H1 (cell line): ENCODE measurements around the gene ROR1. TPM values are rescaled to one million over a fixed set of nuclear protein-coding genes. Genes with fewer than 3 reads are reported as not detected.

Experiments
- CTCF ChIA-PET: fragments of 300-600 bp; sonication (Branson Sonifier 250); formaldehyde crosslinking; loops from one replicate; lab custom pipeline; 2021; ENCODE audit not compliant: partially characterized antibody; lab: Charles Lee
- POLR2A ChIA-PET: fragments of 300-600 bp; sonication (Branson Sonifier 250); formaldehyde crosslinking; loops from one replicate; lab custom pipeline; 2021; ENCODE audit warnings: inconsistent platforms; ENCODE audit not compliant: partially characterized antibody; lab: Charles Lee
- DNase-seq, 2 experiments: peaks; one replicate each; pipeline versions ENCODE4 v3.0.0 to v3.0.0-alpha.2; 2010 to 2022; ENCODE audit warnings: low spot score in 2 of 2, low read depth in 1 of 2, mixed read lengths in 1 of 2
- FAIRE-seq: peaks from 2 replicates; lab custom pipeline; 2011; peaks lifted over from hg19 to GRCh38; lab: Jason Lieb, UNC
- H2AFZ ChIP-seq: 2 replicates; pipeline ENCODE4 v1.8.1; 2012; ENCODE audit warnings: low read length, inconsistent platforms
- H2AK5ac ChIP-seq: 2 replicates; pipeline ENCODE4 v1.6.1; 2013; ENCODE audit warnings: low read depth, low read length
- H2BK120ac ChIP-seq: replicated peaks from 2 replicates; pipeline ENCODE3; 2013; ENCODE audit warnings: low read depth, low read length, inconsistent platforms
- H2BK12ac ChIP-seq: 2 replicates; pipeline ENCODE4 v1.6.1; 2013; ENCODE audit warnings: low read depth, low read length
- H2BK15ac ChIP-seq: 2 replicates; pipeline ENCODE4 v1.6.1; 2013; ENCODE audit warnings: low read length
- H2BK20ac ChIP-seq: 2 replicates; pipeline ENCODE4 v1.6.1; 2013; ENCODE audit warnings: low read length
- H2BK5ac ChIP-seq: 2 replicates; pipeline ENCODE4 v1.6.1; 2013; ENCODE audit warnings: low read depth, low read length
- H3K14ac ChIP-seq: 2 replicates; pipeline ENCODE4 v1.6.1; 2013; ENCODE audit warnings: inconsistent platforms; ENCODE audit not compliant: insufficient read length
- H3K18ac ChIP-seq: 2 replicates; pipeline ENCODE4 v1.6.1; 2013; ENCODE audit warnings: low read length; ENCODE audit errors: extremely low read depth
- H3K23ac ChIP-seq: 2 replicates; pipeline ENCODE4 v1.6.1; 2013; ENCODE audit warnings: inconsistent platforms; ENCODE audit not compliant: insufficient read length
- H3K23me2 ChIP-seq: 2 replicates; pipeline ENCODE4 v1.6.1; 2013; ENCODE audit warnings: low read depth, low read length
- H3K27ac ChIP-seq: 2 replicates; pipeline ENCODE4 v1.6.1; 2011; ENCODE audit warnings: low read depth, low read length, inconsistent platforms
- H3K27me3 ChIP-seq, 4 experiments: replicated peaks in 1 of 4; 1 replicate in 1 of 4; 2 replicates in 3 of 4; pipeline versions ENCODE4 v1.6.1 to v1.8.1; 2011 to 2013; ENCODE audit warnings: low read length in 3 of 4, mild to moderate bottlenecking in 3 of 4, inconsistent platforms in 2 of 4, mixed read lengths in 2 of 4, moderate library complexity in 1 of 4; ENCODE audit not compliant: control insufficient read depth in 3 of 4, insufficient read depth in 3 of 4; ENCODE audit errors: extremely low read depth in 1 of 4
- H3K36me3 ChIP-seq, 4 experiments: 2 replicates each; pipeline versions ENCODE4 v1.6.1 to v1.8.1; 2011 to 2013; ENCODE audit warnings: mild to moderate bottlenecking in 4 of 4, low read length in 3 of 4, moderate library complexity in 2 of 4, control low read depth in 1 of 4, inconsistent platforms in 1 of 4; ENCODE audit not compliant: insufficient read depth in 4 of 4, control insufficient read depth in 2 of 4
- H3K4ac ChIP-seq: replicated peaks from 2 replicates; pipeline ENCODE3; 2013; ENCODE audit warnings: low read length, low read depth, mixed read lengths, inconsistent platforms; ENCODE audit not compliant: insufficient read length
- H3K4me1 ChIP-seq, 4 experiments: replicated peaks in 1 of 4; 1 replicate in 1 of 4; 2 replicates in 3 of 4; pipeline versions ENCODE4 v1.6.1 to v1.8.1; 2011 to 2013; ENCODE audit warnings: low read length in 3 of 4, inconsistent platforms in 2 of 4, mixed read lengths in 1 of 4; ENCODE audit not compliant: insufficient read depth in 4 of 4, control insufficient read depth in 3 of 4
- H3K4me2 ChIP-seq, 2 experiments: 2 replicates each; pipeline versions ENCODE4 v1.6.1 to v1.8.1; 2011 to 2013; ENCODE audit warnings: low read depth in 2 of 2, low read length in 2 of 2, control low read depth in 1 of 2, inconsistent platforms in 1 of 2, mild to moderate bottlenecking in 1 of 2; ENCODE audit not compliant: insufficient read depth in 1 of 2
- H3K4me3 ChIP-seq, 4 experiments: fragments of 200-600, 300-600 bp in 1 of 4; sonication (generic), shearing (Covaris generic), sonication (Bioruptor Twin) in 1 of 4; 2 replicates each; pipeline versions ENCODE4 v1.5.1 to v1.8.1; 2011 to 2016; ENCODE audit warnings: low read length in 4 of 4, low read depth in 3 of 4, control low read depth in 2 of 4, inconsistent platforms in 2 of 4, mild to moderate bottlenecking in 2 of 4, mixed read lengths in 1 of 4, moderate library complexity in 1 of 4; ENCODE audit not compliant: insufficient read depth in 2 of 4; ENCODE audit errors: extremely low read depth in 1 of 4
- H3K56ac ChIP-seq: replicated peaks from 2 replicates; pipeline ENCODE3; 2013; ENCODE audit warnings: low read depth, mild to moderate bottlenecking, mixed read lengths, low read length, inconsistent platforms; ENCODE audit not compliant: insufficient read length
- H3K79me1 ChIP-seq: 2 replicates; pipeline ENCODE4 v1.6.1; 2013; ENCODE audit warnings: low read depth, low read length, control low read depth
- H3K79me2 ChIP-seq, 2 experiments: 2 replicates each; pipeline versions ENCODE4 v1.6.1 to v1.8.1; 2012 to 2013; ENCODE audit warnings: low read length in 2 of 2, mild to moderate bottlenecking in 2 of 2, inconsistent platforms in 1 of 2; ENCODE audit not compliant: insufficient read depth in 2 of 2, control insufficient read depth in 1 of 2
- H3K9ac ChIP-seq, 4 experiments: replicated peaks in 1 of 4; 1 replicate in 1 of 4; 2 replicates in 3 of 4; pipeline versions ENCODE4 v1.6.1 to v1.8.1; 2011 to 2013; ENCODE audit warnings: low read depth in 3 of 4, low read length in 3 of 4, control low read depth in 2 of 4, mild to moderate bottlenecking in 2 of 4, moderate library complexity in 2 of 4, inconsistent platforms in 1 of 4; ENCODE audit errors: extremely low read depth in 1 of 4
- H3K9me3 ChIP-seq, 2 experiments: 2 replicates each; pipeline versions ENCODE4 v1.6.1 to v1.8.1; 2012 to 2013; ENCODE audit warnings: mild to moderate bottlenecking in 2 of 2, moderate library complexity in 2 of 2, control low read depth in 1 of 2, inconsistent platforms in 1 of 2, low read depth in 1 of 2, low read length in 1 of 2, mixed read lengths in 1 of 2; ENCODE audit not compliant: insufficient read depth in 2 of 2
- H4K20me1 ChIP-seq, 2 experiments: replicated peaks in 1 of 2; 2 replicates each; pipeline versions ENCODE3 to v1.8.1; 2011 to 2013; ENCODE audit warnings: inconsistent platforms in 2 of 2, low read length in 2 of 2, mild to moderate bottlenecking in 1 of 2; ENCODE audit not compliant: insufficient read depth in 2 of 2, control insufficient read depth in 1 of 2
- H4K5ac ChIP-seq: 2 replicates; pipeline ENCODE4 v1.6.1; 2013; ENCODE audit warnings: low read length, low read depth, mixed read lengths, inconsistent platforms; ENCODE audit not compliant: insufficient read length
- H4K8ac ChIP-seq: 2 replicates; pipeline ENCODE4 v1.8.0; 2013; ENCODE audit warnings: mild to moderate bottlenecking, moderate library complexity, low read length, inconsistent platforms; ENCODE audit not compliant: insufficient read depth; ENCODE audit errors: extremely low read depth
- H4K91ac ChIP-seq: replicated peaks from 2 replicates; pipeline ENCODE3; 2013; ENCODE audit warnings: low read length, mixed read lengths, inconsistent platforms; ENCODE audit not compliant: insufficient read length
- BACH1 ChIP-seq: IDR thresholded peaks from 2 replicates; pipeline ENCODE4 v1.6.1; 2012; ENCODE audit warnings: low read length, improper control_type of control experiment
- CHD1 ChIP-seq: IDR thresholded peaks from 2 replicates; pipeline ENCODE4 v1.6.1; 2012; ENCODE audit warnings: low read depth, low read length, improper control_type of control experiment
- CHD2 ChIP-seq: IDR thresholded peaks from 2 replicates; pipeline ENCODE4 v1.6.1; 2012; ENCODE audit warnings: low read length, improper control_type of control experiment
- EGR1 ChIP-seq: IDR thresholded peaks from 2 replicates; pipeline ENCODE4 v1.6.1; 2011; ENCODE audit warnings: low read depth, low read length, borderline replicate concordance
- YY1 ChIP-seq: IDR thresholded peaks from 2 replicates; pipeline ENCODE4 v1.6.1; 2011; ENCODE audit warnings: low read depth, mild to moderate bottlenecking, low read length
- WGBS, 2 experiments: shearing (Covaris generic) in 1 of 2; methylation state at CpG; one replicate each; pipeline versions ENCODE4 v1.1.6 to v1.1.7; 2013 to 2015; ENCODE audit warnings: low lambda C conversion rate in 2 of 2, mixed read lengths in 2 of 2, inconsistent platforms in 1 of 2, low coverage in 1 of 2, missing lambda C conversion rate in 1 of 2; ENCODE audit not compliant: insufficient replicate concordance in 2 of 2, insufficient coverage in 1 of 2, insufficient read length in 1 of 2; ENCODE audit errors: extremely low coverage in 1 of 2, missing lambda C conversion rate in 1 of 2; 5-methylcytosine and 5-hydroxymethylcytosine counted together
- polyA plus RNA-seq, 7 experiments: library from polyadenylated mRNA; depleted of rRNA in 3 of 7; stranded (reverse) in 5 of 7; unstranded in 2 of 7; fragments of >200 nt in 5 of 7; fragments of 200-250 nt in 2 of 7; gene quantifications; 1 replicate in 5 of 7; 2 replicates in 1 of 7; 4 replicates in 1 of 7; pipeline versions ENCODE4 v1.2.1 to v1.2.3, GENCODE V29; 2011 to 2013; ENCODE audit warnings: missing spikeins in 2 of 7, mixed read lengths in 2 of 7
- total RNA-seq: library from RNA; stranded (reverse); fragmentation: NEBNext Ultra II Directional; extraction: Animal tissue kit (Norgen Biotek cat#: 25700); gene quantifications from 2 replicates; pipeline ENCODE4 v1.2.1, GENCODE V29; 2021

ROR1 gene
- total and polyA plus RNA-seq, 2 of the 8 experiments (the other 6 are each of a cell fraction or from before 2014, with no cell fraction given), result 33.6 to 73.6 TPM

DNA sequence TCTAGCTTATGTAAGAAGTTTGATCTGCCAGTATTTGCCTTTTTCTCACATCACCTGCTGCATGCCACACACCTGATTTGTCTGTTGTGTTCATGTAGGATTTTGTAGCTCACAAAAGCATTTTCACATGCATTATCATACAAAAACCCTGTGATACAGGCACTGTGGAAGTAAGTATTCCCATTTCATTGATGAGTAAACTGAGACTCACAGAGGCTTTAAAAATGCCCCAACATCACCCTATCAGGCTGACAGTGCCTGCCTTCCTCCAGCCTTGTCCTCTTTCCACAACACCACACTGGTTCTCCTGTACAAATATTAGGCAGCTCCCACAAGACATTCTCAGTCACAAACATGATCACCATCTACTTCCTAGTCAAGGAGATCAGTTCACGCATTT lies 343.7 kb downstream of the ROR1 start:
- Histone ChIP-seq H3K79me1 (no peaks in the 10 kb centered on the region; the same call in 1 of the 2 replicates), H2AFZ (no peak overlapping the region), H3K79me2 (peaks cover 0 to 7% of the 10 kb centered on the region in 2 experiments; a peak in 1 of 4 replicates), H3K27ac (no peak overlapping the region), H2BK12ac (no peak overlapping the region), H2BK20ac (no peak overlapping the region), H3K9ac (no peak overlapping the region), H4K20me1 (peaks cover 0 to 4% of the 10 kb centered on the region in 2 experiments), H4K8ac (no peak overlapping the region), H3K23me2 (peaks cover 2% of the 10 kb centered on the region; the same call in 1 of the 2 replicates), H3K14ac (no peak overlapping the region), H3K23ac (no peak overlapping the region), H3K18ac (no peak overlapping the region), H3K4me3 (no peak overlapping the region), H4K91ac (no peak overlapping the region), H3K27me3 (no peaks in the 10 kb centered on the region), H2BK5ac (no peak overlapping the region), H2BK15ac (no peak overlapping the region), H3K4me2 (no peak overlapping the region), H2BK120ac (no peak overlapping the region), H3K56ac (no peak overlapping the region), H3K9me3 (no peaks in the 10 kb centered on the region), H3K4ac (no peak overlapping the region), H2AK5ac (no peak overlapping the region), H3K36me3 (no peaks in the 10 kb centered on the region), H3K4me1 (no peaks in the 10 kb centered on the region), H4K5ac (no peak overlapping the region)
- 46% methylated on average over 1 of the region's 1 CpG; no CpG with 5 or more reads in 1 of the 2 experiments for WGBS, 2 experiments
- ChIA-PET POLR2A (no interaction called here), CTCF (interaction anchor here (0.6 kb wide), 1 partner anchor 378 kb away, joined by 3 read pairs; no protein-coding TSS in a partner anchor)
- FAIRE-seq (no peak), DNase-seq (no peak)
- TF ChIP-seq EGR1 (no peak), BACH1 (no peak), CHD1 (no peak), CHD2 (no peak), YY1 (no peak)
